Activated CD8-positive, alpha-beta memory T cell treated with anti-CD3 and anti-CD28 coated beads for 4 hours (primary cell): ENCODE measurements around the gene FAH.

ENCODE experiments used
- DNase-seq, 2 donors: peaks; one replicate each; pipeline ENCODE4 v3.0.0-alpha.2; 2020; ENCODE audit warnings: low read depth in 2 of 2

FAH gene

GRCh38 chr15:80173022-80173759 lies 20.4 kb downstream of the FAH start:
- DNase-seq = peak; percentile 31 to 42

DNA sequence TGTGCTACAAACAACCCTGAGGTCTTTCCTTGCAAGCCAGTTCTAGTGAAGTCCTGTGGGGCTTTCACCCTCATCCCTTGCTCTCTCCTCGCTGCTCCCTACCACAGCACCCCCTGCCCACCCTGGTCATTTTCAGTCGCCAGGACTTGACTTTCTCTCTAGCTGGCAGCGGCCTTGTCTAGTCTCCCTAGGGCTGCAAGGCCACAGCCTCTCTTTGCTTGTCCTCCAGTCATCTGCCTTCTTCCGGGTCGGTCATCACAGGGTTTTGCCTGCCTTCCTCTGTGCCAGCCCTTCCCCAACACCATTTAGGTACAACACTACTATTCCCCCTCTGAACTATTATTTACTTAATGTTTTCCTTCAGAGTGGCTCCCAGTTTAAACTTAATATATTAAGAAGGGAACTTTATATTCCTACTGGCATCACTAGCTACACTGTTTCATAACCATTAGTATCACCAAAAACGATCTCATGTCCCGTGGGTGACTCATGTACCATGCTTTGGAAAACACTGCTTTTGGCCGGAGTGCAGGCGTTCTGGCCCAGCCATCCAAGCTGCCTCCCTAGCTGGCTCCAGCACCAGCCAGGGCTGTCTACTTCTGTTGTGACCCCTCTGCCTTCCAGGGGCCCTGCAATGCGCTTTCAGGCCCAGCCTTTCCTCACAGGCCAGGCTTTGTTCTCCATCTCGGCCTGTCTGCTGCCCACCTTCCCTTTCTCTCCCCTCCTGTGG lies 21.4 kb downstream of the FAH start:
- DNase-seq = no peak

DNA sequence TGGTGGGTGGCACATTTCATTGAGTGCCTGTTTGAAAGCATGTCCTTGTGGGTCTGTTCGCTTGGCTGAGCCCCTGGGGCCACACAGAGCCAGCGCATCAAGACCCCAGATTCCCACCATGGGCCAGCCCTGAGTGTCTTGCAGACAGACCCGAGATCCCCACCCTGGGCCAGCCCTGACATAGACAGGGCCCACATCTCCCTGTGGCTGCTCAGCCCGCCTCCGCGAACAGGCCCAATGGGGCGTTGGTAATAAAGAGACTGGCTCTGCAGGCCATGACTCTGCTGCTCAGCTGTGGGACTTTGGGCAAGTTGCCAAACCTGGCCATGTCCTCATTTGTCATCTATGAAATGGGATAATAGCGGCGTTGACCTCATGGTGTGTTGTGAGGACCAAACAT lies 22.6 kb downstream of the FAH start:
- DNase-seq = no peak

DNA sequence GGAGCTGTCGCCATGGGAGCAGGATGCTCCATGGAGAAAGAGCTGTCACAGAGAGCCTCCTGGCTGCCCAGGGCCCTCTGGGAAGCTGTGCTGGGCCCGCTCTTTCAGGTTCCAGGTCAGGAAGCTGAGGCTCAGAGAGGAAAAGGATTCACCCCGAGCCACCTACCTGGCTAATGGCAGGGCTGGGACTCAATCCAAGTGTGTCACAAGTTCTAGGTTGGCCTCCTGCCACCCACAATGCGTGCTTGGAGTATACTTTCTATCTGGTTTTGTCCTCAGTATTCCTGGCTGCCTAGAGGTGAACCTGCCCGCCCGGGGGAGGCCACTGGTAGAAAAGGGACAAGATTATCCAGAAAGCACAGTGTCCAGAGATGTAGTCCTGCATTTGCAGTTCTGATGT lies 23.6 kb downstream of the FAH start:
- DNase-seq = no peak

GRCh38 chr15:80177156-80177555 lies 24.4 kb downstream of the FAH start:
- no peak for DNase-seq

DNA sequence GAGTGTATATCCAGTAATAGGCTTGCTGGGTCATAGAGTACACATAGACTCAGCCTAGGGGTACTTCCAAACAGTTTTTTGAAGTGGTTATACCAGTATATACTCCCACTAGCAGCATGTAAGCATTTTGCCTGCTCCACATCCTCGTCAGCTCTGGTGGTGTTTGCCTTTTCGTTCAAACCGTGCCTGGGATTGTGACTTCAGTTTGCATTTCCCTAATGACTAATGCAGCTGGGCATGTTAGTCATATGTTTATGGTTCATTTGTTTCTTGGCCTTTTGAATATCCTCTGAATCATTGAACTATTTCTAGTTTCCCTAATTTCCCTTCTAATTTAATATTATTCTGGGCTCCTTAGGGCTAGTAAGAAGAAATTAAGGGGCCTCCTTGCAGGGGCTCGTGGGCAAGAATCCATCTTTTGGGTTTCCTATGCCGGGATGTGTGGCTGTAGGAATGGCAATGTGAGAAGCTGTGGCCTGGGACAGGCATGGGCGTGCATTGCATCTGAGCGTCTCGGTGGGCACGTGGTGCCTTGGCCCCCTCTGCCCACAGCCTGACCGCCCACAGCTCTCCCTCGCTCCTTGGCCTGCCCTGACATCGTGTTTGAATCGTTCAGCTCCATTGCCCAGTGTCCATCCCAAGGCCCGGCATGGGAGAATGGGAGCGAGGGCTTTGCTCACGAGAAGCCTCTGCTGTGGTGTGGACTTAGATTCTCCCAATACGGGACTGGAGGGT lies 26.4 kb downstream of the FAH start:
- DNase-seq = no peak

DNA sequence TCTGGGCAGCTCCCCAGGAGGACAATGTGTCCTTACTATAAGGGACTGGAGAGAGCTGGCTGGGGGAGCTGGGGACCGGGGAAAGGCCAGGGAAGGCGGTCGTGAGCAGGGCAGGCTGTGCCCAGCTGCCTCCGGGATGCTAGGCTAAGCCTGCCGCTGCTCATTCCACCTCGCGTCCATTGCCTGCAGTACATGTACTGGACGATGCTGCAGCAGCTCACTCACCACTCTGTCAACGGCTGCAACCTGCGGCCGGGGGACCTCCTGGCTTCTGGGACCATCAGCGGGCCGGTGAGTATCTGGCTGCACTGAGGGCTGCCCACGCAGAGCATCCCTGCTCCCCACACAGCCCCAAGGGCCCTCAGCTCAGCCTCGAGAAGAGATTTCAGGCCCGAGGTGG lies 27.1 kb downstream of the FAH start:
- DNase-seq = no peak

- no peak for DNase-seq
Observed at GRCh38 chr15:80180468-80180867, 27.7 kb downstream of the FAH start.

DNA sequence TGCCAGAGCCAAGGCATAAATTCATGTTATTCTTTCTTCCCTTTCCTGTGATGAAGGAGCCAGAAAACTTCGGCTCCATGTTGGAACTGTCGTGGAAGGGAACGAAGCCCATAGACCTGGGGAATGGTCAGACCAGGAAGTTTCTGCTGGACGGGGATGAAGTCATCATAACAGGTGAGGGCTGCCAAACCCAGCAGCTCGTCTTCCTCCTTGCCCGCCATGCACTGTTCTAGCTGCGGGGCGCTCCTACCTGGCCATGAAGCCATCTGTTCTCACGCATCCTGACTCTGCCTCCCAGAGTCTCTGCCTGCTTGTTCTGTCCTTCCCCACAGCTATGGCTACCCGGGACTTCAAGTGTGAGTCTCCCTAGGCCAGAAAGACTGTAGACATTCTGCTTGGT lies 28.2 kb downstream of the FAH start:
- DNase-seq = no peak

DNA sequence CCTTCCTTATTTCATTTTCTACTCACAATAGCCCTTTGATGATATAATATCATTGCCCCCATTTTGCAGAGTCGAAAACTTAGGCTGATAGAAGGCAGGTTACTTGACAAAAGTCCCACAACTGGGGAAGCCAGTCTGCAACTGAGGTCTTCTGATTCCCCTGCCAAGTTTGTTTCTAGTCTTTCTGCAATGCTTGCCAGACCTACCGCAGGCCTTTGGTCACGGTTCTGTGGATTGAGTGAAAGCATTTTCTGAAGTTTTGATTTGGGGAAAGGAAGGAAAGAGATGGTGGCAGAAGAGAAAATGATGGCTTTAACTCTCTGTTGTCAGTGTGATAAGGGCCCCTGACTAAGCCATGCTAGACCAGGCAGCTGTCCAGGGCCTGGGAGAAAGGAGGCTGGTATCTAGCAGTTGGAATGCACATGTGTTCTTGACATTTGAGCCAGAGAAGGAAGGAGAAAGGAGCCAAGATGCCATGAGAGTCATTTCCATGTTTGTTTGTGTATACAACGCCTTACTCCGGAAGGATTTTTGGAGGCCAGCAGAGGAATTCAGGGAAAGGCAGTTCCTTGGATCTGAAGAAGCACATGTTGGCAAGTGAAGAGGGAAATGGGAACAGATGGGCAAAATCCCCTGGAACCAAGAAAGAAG lies 29.9 kb downstream of the FAH start:
- no peak for DNase-seq

GRCh38 chr15:80183306-80183705 lies 30.5 kb downstream of the FAH start:
- DNase-seq = no peak

DNA sequence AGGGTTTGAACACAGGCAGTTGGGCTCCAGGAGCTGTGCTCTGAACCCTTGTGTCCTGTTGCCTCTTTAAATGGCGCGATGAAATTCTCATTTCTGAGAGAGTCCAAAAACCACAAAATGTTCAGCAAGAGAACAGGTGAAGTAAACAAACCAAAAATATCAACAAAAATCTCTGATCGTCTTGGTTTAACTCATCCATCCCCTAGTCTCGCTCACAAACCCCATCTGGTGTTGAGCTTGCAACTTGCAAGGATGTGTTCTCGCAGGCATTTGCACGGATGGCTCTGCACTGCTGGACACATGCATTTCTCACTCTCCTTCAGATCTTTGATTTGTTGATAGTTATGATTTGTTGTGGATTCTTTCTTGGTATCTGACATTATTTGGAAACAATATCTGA lies 31.1 kb downstream of the FAH start:
- no peak for DNase-seq

- DNase-seq = no peak
Observed at GRCh38 chr15:80184554-80184953, 31.8 kb downstream of the FAH start.

DNA sequence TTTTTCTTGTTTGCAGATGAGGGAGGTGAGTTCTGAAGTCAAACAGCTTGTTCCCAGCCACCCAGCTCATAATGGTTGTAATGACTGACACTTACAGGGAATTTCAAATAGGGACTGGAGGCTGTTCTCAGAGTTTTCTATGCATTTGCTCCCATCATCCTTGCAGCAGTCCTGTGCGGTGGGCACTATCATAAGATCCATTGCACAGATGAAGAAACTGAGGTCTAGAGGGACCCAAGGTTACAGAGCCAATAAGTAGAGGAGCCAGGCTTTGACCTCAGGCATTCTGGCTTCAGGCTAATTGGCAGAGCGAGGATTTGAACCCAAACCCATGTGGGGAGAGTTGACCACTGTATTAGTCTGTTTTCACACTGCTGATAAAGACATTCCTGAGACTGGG lies 32.4 kb downstream of the FAH start:
- no peak for DNase-seq

GRCh38 chr15:80186066-80186465 lies 33.3 kb downstream of the FAH start:
- DNase-seq = no peak

GRCh38 chr15:80186597-80186996 lies 33.8 kb downstream of the FAH start:
- DNase-seq = no peak

DNA sequence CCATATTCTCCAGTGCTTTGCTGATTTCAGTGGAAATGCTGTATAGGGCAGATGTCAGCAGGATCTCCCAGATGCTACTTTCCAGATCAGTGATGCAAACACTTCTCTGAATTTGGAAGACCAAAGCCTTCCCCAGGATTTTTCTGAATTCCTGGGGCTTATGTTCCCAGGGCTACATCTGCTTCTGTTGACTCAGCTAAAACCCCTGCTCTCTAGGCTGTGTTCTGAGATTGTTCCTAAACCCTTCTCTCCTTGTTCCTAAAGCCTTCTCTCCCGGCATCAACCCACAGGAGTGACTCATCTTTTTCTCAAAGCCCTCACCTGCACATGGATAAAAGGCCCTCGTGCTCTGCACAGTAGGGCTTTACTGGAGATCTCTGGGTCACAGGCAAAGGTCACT lies 35.5 kb downstream of the FAH start:
- no peak for DNase-seq

DNA sequence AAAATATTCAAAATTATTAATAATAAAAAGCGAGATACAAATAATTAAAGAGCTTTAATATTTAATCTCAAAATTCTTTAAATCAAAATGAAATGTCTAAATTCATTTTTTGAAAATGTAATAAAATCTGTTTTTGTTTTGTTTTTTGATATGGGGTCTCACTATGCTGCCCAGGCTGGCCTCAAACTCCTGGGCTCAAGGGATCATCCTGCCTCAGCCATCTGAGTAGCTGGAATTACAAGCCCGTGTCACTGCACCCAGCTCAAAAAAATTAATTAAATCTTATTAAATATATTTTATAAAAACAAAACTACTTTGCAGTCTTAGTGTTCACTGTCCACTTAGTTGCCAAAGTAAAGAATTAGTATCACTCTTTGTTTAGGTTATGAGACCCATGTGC lies 38.4 kb downstream of the FAH start:
- DNase-seq = no peak

- no peak for DNase-seq
Observed at GRCh38 chr15:80191897-80192595, 39.2 kb downstream of the FAH start.

DNA sequence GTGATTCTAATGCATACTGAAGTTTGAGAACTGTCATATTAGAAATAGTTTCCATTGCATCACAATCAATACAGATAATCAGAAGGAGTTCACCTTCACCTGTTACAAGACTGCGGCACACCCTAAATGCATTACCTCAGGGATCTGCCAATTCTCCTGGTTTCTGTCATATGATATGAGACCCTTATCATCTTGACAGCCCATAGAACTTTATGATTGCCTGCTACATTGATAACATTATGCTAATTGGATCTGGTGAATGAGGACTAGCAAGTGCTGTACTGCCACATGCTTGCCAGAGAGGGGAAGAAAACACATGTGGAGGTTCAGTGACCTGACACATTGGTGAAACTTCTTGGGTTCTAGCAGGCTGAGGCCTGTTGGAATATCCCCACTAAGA lies 41.4 kb downstream of the FAH start:
- DNase-seq = no peak

DNA sequence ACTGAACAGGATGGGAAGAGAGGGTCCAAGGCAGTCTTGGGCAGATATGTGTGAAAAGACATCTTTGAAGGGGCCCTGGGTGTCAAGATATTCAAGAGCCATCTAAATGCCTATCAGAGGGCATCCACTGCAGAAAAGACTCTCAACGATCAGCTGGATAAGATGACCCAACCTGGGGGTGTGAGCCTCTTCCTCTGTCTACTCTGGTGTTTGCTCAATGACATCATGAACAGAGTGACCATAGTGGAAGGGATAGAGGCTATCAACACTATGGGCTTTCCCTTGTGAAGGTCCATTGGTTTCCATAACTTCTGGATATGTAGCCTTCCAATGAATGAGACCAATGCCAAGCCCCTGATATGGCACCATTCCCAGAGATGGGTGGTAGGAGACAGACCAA lies 42.1 kb downstream of the FAH start:
- no peak for DNase-seq

GRCh38 chr15:80199366-80199765 lies 46.6 kb downstream of the FAH start:
- no peak for DNase-seq
